Ovary (tissue), 3 donors: ENCODE measurements around the gene DMGDH.

Source experiments
- CTCF ChIP-seq, 3 donors: fragments of 450-650 bp in 2 of 3; fragments of 200-600 bp in 1 of 3; IDR thresholded peaks; one replicate each; pipeline versions ENCODE4 v1.5.1 to v1.8.0; 2016 to 2022; ENCODE audit warnings: antibody characterized with exemption in 3 of 3, mild to moderate bottlenecking in 1 of 3
- POLR2A ChIP-seq: fragments of 450-650 bp; IDR thresholded peaks from one replicate; pipeline ENCODE4 v1.6.1; 2017; ENCODE audit warnings: antibody characterized with exemption, mild to moderate bottlenecking, moderate library complexity
- donor health status: DM: no; HTN: no; CAD: no.

GRCh38 chr5:78953092-78953800, 116.2 kb downstream of the DMGDH start:
- no peak for TF ChIP-seq CTCF (IDR thresholded peaks at IDR 0.05)
- no peak for TF ChIP-seq POLR2A
